Activated B cell treated with CpG ODN at 0.5 μM for 24 hours (primary cell): ENCODE results near the gene FARP1. TPM values are rescaled to one million over a fixed set of nuclear protein-coding genes. Genes with fewer than 3 reads are reported as not detected.

ENCODE experiments used
- ATAC-seq: fragments of 200-7000 bp; cut with Tn5 transposase; one replicate; pipeline ENCODE4 v1.10.0; 2021; ENCODE audit warnings: low read depth, mild to moderate bottlenecking, moderate library complexity
- CTCF ChIA-PET: fragments of 350-600 bp; sonication (Branson Sonifier 250); formaldehyde crosslinking; loops from one replicate; lab custom pipeline; 2021; ENCODE audit warnings: antibody characterized with exemption; lab: Charles Lee
- POLR2A ChIA-PET: fragments of 350-600 bp; sonication (Branson Sonifier 250); formaldehyde crosslinking; loops from one replicate; lab custom pipeline; 2021; ENCODE audit warnings: antibody characterized with exemption; lab: Charles Lee
- DNase-seq: peaks from one replicate; pipeline ENCODE4 v3.0.0; 2022
- H3K27ac Mint-ChIP-seq: one replicate; pipeline ENCODE4 v1.8.0; 2020; ENCODE audit warnings: mixed read lengths
- H3K27me3 Mint-ChIP-seq: one replicate; pipeline ENCODE4 v1.8.0; 2021; ENCODE audit warnings: mixed read lengths
- H3K36me3 Mint-ChIP-seq: one replicate; pipeline ENCODE4 v1.8.0; 2021; ENCODE audit warnings: low read depth, mixed read lengths
- H3K4me1 Mint-ChIP-seq: one replicate; pipeline ENCODE4 v1.8.0; 2021; ENCODE audit warnings: mixed read lengths
- H3K4me3 Mint-ChIP-seq: one replicate; pipeline ENCODE4 v1.8.0; 2020; ENCODE audit warnings: mild to moderate bottlenecking, mixed read lengths
- H3K9me3 Mint-ChIP-seq: one replicate; pipeline ENCODE4 v1.8.0; 2020; ENCODE audit warnings: mixed read lengths
- CTCF ChIP-seq: fragments of 200-600 bp; IDR thresholded peaks from one replicate; pipeline ENCODE4 v1.8.0; 2022; ENCODE audit warnings: antibody characterized with exemption, mild to moderate bottlenecking
- intact Hi-C: fragments of 100-400 bp; cut with micrococcal nuclease; formaldehyde crosslinking; loops from one replicate; pipeline ENCODE4 v1.15.1; 2024
- total RNA-seq: library from RNA; stranded (reverse); gene quantifications from 2 replicates; pipeline ENCODE4 v1.2.3, GENCODE V29; 2022

The FARP1 gene
- total RNA-seq, 1 donor from 2014 or later = 2.1 TPM

GRCh38 chr13:98254513-98254912 is 111.6 kb downstream of the FARP1 start:
- Mint-ChIP-seq H3K27me3 (no peaks in the 10 kb centered on the region), H3K36me3 (no peaks in the 10 kb centered on the region), H3K4me1 (no peaks in the 10 kb centered on the region), H3K9me3 (no peaks in the 10 kb centered on the region), H3K4me3 (no peak overlapping the region), H3K27ac (no peak overlapping the region)
- ATAC-seq = no peak
- ChIA-PET POLR2A (no interaction called here), CTCF (no interaction called here)
- no peak for DNase-seq
- intact Hi-C loops = no loop called here
- no peak for TF ChIP-seq CTCF

- ATAC-seq = no peak
- intact Hi-C loops = loop anchor here (5.0 kb wide), 1 partner anchor 614 kb away; no protein-coding TSS in a partner anchor
- ChIA-PET POLR2A (no interaction called here), CTCF (no interaction called here)
- no peaks in the 10 kb centered on the region for H3K36me3 Mint-ChIP-seq
- no peak for DNase-seq
- peaks cover 7% of the 10 kb centered on the region for H3K27me3 Mint-ChIP-seq
- H3K4me3 Mint-ChIP-seq = no peak overlapping the region
- no peaks in the 10 kb centered on the region for H3K9me3 Mint-ChIP-seq
- no peak for TF ChIP-seq CTCF
- H3K4me1 Mint-ChIP-seq = no peaks in the 10 kb centered on the region
- H3K27ac Mint-ChIP-seq = no peak overlapping the region
Measured at GRCh38 chr13:98258226-98258625, 115.3 kb downstream of the FARP1 start.

- CTCF ChIA-PET = no interaction called here
- intact Hi-C loops = no loop called here
- no peak for TF ChIP-seq CTCF
Measured at GRCh38 chr13:98260357-98261164, 117.7 kb downstream of the FARP1 start.

GRCh38 chr13:98261165-98261702 is 118.3 kb downstream of the FARP1 start:
- DNase-seq = no peak
- H3K4me1 Mint-ChIP-seq = no peaks in the 10 kb centered on the region
- H3K27ac Mint-ChIP-seq = no peak overlapping the region
- no peak for TF ChIP-seq CTCF
- H3K27me3 Mint-ChIP-seq = peaks cover 9% of the 10 kb centered on the region
- no peaks in the 10 kb centered on the region for H3K9me3 Mint-ChIP-seq
- ATAC-seq = no peak
- H3K36me3 Mint-ChIP-seq = no peaks in the 10 kb centered on the region
- intact Hi-C loops = no loop called here
- H3K4me3 Mint-ChIP-seq = no peak overlapping the region
- CTCF ChIA-PET = no interaction called here
- POLR2A ChIA-PET = no interaction called here

More at GRCh38 chr13:98260357-98261164, 117.7 kb downstream of the FARP1 start:
- ATAC-seq = no peak
- Mint-ChIP-seq H3K36me3 (no peaks in the 10 kb centered on the region), H3K4me3 (no peak overlapping the region), H3K27me3 (peaks cover 9% of the 10 kb centered on the region), H3K27ac (no peak overlapping the region), H3K4me1 (no peaks in the 10 kb centered on the region), H3K9me3 (no peaks in the 10 kb centered on the region)
- DNase-seq = no peak
- POLR2A ChIA-PET = no interaction called here

GRCh38 chr13:98262292-98262691 is 119.4 kb downstream of the FARP1 start:
- CTCF ChIA-PET = no interaction called here
- TF ChIP-seq CTCF = no peak
- no peak overlapping the region for H3K27ac Mint-ChIP-seq
- DNase-seq (no peak), ATAC-seq (no peak)
- no peaks in the 10 kb centered on the region for H3K9me3 Mint-ChIP-seq
- intact Hi-C loops = no loop called here
- H3K4me3 Mint-ChIP-seq = no peak overlapping the region
- POLR2A ChIA-PET = no interaction called here
- H3K4me1 Mint-ChIP-seq = no peaks in the 10 kb centered on the region
- H3K36me3 Mint-ChIP-seq = no peaks in the 10 kb centered on the region
- H3K27me3 Mint-ChIP-seq = peaks cover 9% of the 10 kb centered on the region
